ENCODE data around the gene C16orf54.
A peak's percentile ranks its signal among the peaks of the same experiment; 100 is the strongest.

Gene C16orf54

DNA sequence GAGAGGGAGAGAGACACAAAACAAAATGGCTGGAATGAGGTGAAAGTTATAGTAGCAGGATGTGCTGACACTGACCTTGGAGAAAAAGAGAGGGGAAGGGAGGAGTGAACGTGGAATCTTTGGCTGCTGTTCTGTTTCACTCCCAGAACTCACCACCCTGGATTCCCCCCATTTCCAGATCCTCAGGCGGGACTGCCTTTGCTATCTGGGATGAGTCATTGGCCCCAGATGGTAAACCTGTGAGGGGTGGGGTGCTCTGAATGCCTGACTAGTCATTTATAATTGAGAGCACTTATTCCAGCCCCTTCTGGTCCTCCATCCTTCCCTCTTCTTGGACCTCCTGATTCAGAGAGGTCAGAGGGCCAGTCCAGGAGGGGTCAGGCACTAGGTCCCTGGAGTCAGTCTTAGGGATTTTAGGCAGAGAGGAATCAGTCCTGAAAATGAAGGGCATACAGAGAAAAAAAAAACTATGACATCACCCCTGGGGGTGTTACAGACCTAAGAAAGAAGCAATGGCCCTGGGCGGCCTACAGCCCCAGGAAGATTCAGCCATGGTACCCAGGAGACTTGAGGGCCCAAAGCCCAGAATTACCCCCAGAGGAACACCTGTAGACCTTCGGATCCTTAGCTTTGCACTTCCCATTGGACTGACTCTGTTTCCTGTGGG, 30.1 kb upstream of the C16orf54 start (continued):
- TF ChIP-seq SP7 (tag by site-specific recombination; IDR thresholded peaks at IDR 0.05) (peak; percentile 72), ZNF560 (tag by site-specific recombination; IDR thresholded peaks at IDR 0.05; ENCODE audit: borderline replicate concordance) (no peak), PRDM1 (tag by site-specific recombination; IDR thresholded peaks at IDR 0.05) (peak; percentile 92), ZNF701 (tag by site-specific recombination; IDR thresholded peaks at IDR 0.05) (no peak), ZNF366 (tag by site-specific recombination; conservative IDR thresholded peaks at IDR 0.05) (peak; percentile 63), KLF1 (tag by site-specific recombination; IDR thresholded peaks at IDR 0.05) (peak; percentile 42; the same call in 1 of the 2 replicates), ZNF629 (tag by site-specific recombination; IDR thresholded peaks at IDR 0.05) (peak; percentile 59), ZNF555 (tag by site-specific recombination; conservative IDR thresholded peaks at IDR 0.05) (no peak), ZNF335 (tag by site-specific recombination; conservative IDR thresholded peaks at IDR 0.05) (peak; percentile 95), ZNF600 (tag by site-specific recombination; IDR thresholded peaks at IDR 0.05) (0 out of 2 replicates have a peak, but pooled peaks have one; percentile 13), ZBTB21 (tag by site-specific recombination; IDR thresholded peaks at IDR 0.05) (0 out of 2 replicates have a peak, but pooled peaks have one; percentile 37), ZEB2 (tag by site-specific recombination; IDR thresholded peaks at IDR 0.05) (0 out of 2 replicates have a peak, but pooled peaks have one; percentile 37), ZNF785 (tag by site-specific recombination; IDR thresholded peaks at IDR 0.05) (no peak), ZNF341 (tag by site-specific recombination; IDR thresholded peaks at IDR 0.05; ENCODE audit: low read depth) (peak; percentile 62), IKZF3 (tag by site-specific recombination; IDR thresholded peaks at IDR 0.05) (0 out of 2 replicates have a peak, but pooled peaks have one; percentile 12)
- TF ChIP-seq, protein P1, sequence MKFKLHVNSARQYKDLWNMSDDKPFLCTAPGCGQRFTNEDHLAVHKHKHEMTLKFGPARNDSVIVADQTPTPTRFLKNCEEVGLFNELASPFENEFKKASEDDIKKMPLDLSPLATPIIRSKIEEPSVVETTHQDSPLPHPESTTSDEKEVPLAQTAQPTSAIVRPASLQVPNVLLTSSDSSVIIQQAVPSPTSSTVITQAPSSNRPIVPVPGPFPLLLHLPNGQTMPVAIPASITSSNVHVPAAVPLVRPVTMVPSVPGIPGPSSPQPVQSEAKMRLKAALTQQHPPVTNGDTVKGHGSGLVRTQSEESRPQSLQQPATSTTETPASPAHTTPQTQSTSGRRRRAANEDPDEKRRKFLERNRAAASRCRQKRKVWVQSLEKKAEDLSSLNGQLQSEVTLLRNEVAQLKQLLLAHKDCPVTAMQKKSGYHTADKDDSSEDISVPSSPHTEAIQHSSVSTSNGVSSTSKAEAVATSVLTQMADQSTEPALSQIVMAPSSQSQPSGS (tag by site-specific recombination; IDR thresholded peaks at IDR 0.05; ENCODE audit: low read depth): peak; percentile 81
- TF ChIP-seq, protein P2, sequence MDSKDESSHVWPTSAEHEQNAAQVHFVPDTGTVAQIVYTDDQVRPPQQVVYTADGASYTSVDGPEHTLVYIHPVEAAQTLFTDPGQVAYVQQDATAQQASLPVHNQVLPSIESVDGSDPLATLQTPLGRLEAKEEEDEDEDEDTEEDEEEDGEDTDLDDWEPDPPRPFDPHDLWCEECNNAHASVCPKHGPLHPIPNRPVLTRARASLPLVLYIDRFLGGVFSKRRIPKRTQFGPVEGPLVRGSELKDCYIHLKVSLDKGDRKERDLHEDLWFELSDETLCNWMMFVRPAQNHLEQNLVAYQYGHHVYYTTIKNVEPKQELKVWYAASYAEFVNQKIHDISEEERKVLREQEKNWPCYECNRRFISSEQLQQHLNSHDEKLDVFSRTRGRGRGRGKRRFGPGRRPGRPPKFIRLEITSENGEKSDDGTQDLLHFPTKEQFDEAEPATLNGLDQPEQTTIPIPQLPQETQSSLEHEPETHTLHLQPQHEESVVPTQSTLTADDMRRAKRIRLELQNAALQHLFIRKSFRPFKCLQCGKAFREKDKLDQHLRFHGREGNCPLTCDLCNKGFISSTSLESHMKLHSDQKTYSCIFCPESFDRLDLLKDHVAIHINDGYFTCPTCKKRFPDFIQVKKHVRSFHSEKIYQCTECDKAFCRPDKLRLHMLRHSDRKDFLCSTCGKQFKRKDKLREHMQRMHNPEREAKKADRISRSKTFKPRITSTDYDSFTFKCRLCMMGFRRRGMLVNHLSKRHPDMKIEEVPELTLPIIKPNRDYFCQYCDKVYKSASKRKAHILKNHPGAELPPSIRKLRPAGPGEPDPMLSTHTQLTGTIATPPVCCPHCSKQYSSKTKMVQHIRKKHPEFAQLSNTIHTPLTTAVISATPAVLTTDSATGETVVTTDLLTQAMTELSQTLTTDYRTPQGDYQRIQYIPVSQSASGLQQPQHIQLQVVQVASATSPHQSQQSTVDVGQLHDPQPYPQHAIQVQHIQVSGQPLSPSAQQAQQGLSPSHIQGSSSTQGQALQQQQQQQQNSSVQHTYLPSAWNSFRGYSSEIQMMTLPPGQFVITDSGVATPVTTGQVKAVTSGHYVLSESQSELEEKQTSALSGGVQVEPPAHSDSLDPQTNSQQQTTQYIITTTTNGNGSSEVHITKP (tag by site-specific recombination; IDR thresholded peaks at IDR 0.05): peak; percentile 93
- TF ChIP-seq, protein P3, sequence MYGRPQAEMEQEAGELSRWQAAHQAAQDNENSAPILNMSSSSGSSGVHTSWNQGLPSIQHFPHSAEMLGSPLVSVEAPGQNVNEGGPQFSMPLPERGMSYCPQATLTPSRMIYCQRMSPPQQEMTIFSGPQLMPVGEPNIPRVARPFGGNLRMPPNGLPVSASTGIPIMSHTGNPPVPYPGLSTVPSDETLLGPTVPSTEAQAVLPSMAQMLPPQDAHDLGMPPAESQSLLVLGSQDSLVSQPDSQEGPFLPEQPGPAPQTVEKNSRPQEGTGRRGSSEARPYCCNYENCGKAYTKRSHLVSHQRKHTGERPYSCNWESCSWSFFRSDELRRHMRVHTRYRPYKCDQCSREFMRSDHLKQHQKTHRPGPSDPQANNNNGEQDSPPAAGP (tag by site-specific recombination; IDR thresholded peaks at IDR 0.05): peak; percentile 80

DNA sequence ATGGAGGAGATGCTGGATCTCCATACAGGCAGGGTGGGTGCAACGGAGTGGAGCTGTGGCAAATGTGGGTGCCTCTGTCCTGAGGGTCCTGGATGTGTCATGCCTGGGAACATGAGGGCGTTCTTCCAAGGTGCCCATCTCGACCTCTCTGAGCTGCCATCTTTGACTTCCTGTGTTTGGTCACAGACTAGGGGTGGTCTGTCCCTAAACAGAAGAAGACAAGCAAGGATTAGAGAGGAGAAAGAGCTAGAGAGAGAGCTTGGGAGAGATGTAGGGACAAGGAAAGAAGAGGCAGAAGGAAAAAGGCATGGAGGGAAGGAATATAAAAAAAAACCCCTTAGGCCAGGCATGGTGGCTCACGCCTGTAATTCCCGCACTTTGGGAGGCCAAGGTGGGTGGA, 28.9 kb upstream of the C16orf54 start:
- H3K4me1 ChIP-seq (ENCODE audit: control insufficient read depth, insufficient read depth, low read length): no peaks in the 10 kb centered on the region
- no peak overlapping the region for H3K27ac ChIP-seq (ENCODE audit: extremely low read depth, low read depth, low read length)
- POLR2A ChIA-PET: no interaction called here
- CTCF ChIA-PET: interaction anchor here (0.6 to 0.7 kb wide), 2 partner anchors 17 to 675 kb away, joined by 3 to 5 read pairs; no protein-coding TSS in a partner anchor
- TF ChIP-seq ZNF10 (tag by site-specific recombination; IDR thresholded peaks at IDR 0.05) (peak; percentile 82; the same call in 1 of the 2 replicates), ZNF76 (tag by site-specific recombination; IDR thresholded peaks at IDR 0.05; ENCODE audit: borderline replicate concordance, low read depth) (no peak)
- TF ChIP-seq, protein P4, sequence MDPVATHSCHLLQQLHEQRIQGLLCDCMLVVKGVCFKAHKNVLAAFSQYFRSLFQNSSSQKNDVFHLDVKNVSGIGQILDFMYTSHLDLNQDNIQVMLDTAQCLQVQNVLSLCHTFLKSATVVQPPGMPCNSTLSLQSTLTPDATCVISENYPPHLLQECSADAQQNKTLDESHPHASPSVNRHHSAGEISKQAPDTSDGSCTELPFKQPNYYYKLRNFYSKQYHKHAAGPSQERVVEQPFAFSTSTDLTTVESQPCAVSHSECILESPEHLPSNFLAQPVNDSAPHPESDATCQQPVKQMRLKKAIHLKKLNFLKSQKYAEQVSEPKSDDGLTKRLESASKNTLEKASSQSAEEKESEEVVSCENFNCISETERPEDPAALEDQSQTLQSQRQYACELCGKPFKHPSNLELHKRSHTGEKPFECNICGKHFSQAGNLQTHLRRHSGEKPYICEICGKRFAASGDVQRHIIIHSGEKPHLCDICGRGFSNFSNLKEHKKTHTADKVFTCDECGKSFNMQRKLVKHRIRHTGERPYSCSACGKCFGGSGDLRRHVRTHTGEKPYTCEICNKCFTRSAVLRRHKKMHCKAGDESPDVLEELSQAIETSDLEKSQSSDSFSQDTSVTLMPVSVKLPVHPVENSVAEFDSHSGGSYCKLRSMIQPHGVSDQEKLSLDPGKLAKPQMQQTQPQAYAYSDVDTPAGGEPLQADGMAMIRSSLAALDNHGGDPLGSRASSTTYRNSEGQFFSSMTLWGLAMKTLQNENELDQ (tag by site-specific recombination; IDR thresholded peaks at IDR 0.05; ENCODE audit: low read depth): no peak
- TF ChIP-seq, protein P5, sequence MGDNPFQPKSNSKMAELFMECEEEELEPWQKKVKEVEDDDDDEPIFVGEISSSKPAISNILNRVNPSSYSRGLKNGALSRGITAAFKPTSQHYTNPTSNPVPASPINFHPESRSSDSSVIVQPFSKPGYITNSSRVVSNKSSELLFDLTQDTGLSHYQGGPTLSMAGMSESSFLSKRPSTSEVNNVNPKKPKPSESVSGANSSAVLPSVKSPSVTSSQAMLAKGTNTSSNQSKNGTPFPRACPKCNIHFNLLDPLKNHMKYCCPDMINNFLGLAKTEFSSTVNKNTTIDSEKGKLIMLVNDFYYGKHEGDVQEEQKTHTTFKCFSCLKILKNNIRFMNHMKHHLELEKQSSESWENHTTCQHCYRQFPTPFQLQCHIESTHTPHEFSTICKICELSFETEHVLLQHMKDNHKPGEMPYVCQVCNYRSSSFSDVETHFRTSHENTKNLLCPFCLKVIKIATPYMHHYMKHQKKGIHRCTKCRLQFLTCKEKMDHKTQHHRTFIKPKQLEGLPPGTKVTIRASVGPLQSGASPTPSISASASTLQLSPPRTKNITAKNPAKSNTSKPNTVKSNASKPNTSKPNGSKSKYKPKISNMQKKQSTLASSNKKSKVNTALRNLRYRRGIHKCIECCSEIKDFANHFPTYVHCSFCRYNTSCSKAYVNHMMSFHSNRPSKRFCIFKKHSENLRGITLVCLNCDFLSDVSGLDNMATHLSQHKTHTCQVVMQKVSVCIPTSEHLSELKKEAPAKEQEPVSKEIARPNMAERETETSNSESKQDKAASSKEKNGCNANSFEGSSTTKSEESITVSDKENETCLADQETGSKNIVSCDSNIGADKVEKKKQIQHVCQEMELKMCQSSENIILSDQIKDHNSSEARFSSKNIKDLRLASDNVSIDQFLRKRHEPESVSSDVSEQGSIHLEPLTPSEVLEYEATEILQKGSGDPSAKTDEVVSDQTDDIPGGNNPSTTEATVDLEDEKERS (tag by site-specific recombination; IDR thresholded peaks at IDR 0.05): no peak
- no peaks in the 10 kb centered on the region for H3K9me3 ChIP-seq (ENCODE audit: control insufficient read depth, insufficient read depth, low read depth, low read length)
- no peak overlapping the region for H3K4me3 ChIP-seq (ENCODE audit: low read depth, low read length)
- no peaks in the 10 kb centered on the region for H3K36me3 ChIP-seq (ENCODE audit: control insufficient read depth in 2 of 2, insufficient read depth in 1 of 2, low read length in 2 of 2)

Data from HEK293 (cell line).